Measurements from ENCODE around the gene SSPN.

- TF ChIP-seq CTCF (IDR thresholded peaks at IDR 0.05) (no peak), EP300 (IDR thresholded peaks at IDR 0.05) (no peak), POLR2A (IDR thresholded peaks at IDR 0.05) (no peak), POLR2AphosphoS5 (IDR thresholded peaks at IDR 0.05) (no peak)
Measured at GRCh38 chr12:26197832-26198231, 2.5 kb downstream of the SSPN start.
